ENCODE data around the gene PGK2.

PGK2 gene

DNA sequence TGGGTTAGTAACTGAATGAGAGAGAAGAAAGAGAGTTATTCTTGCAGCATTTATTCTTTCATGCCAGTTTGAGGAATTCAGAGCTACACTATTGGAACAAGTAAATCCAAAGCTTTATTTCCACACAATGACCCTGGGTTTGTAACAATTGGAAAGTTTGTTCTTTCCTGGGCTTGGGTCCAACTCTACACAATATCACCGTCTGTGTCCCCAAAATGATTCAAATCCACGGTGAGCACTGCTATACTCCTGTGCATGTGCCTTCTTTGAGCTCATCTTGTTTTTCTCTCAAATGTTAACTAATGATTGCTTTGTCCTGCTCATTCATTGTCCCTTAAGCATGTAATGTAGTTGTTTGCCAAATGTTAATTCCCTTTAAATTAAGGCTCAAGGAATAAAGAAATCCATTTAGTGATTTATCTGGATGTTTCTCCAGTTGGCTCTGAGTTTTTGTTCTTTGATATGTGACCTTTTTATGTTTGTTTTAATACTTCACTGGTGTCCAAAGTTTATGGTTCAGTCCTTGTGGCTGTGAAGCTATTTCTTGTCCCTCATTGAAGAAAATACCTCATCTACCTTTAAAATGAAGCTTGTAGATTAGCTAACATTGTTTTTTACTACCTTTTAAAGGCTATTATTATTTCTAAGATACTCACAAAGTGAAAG is 22.4 kb downstream of the PGK2 start:
- no peak for DNase-seq (ENCODE audit: low read depth, low spot score)
- in situ Hi-C loops (cut with HindIII; ENCODE audit: low sequenced_read_pairs): no loop called here

DNA sequence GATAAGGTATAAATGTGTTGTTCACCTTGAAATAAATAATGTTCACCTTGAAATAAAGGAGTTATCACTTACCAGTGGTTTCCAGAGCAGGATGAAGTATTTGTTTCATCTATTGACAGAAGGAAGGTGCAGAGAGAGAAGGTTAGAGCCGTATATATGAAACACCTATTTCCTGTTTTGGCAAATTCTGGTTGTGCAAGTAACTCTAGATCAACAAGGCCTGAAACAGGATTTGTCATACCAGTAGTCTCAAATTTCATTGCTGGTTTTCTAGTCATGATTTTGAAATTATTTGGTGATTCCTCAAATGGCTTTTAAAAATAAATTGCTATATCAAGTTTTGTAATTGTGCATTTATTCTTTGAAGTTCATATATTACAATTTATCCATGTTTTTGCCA is 42.8 kb downstream of the PGK2 start, which contains the start of gene CRISP3:
Gene CRISP3 (minus strand): TSS at position 130 of the 400 bp plus-strand sequence. CDS start 21 bp downstream, at position 109.
- no peak within 1 kb of the TSS for H3K4me3 ChIP-seq (ENCODE audit: low read depth, low read length)
- DNase-seq (ENCODE audit: low read depth, low spot score): no peak
- in situ Hi-C loops (cut with HindIII; ENCODE audit: low sequenced_read_pairs): no loop called here
- TF ChIP-seq, protein P1, sequence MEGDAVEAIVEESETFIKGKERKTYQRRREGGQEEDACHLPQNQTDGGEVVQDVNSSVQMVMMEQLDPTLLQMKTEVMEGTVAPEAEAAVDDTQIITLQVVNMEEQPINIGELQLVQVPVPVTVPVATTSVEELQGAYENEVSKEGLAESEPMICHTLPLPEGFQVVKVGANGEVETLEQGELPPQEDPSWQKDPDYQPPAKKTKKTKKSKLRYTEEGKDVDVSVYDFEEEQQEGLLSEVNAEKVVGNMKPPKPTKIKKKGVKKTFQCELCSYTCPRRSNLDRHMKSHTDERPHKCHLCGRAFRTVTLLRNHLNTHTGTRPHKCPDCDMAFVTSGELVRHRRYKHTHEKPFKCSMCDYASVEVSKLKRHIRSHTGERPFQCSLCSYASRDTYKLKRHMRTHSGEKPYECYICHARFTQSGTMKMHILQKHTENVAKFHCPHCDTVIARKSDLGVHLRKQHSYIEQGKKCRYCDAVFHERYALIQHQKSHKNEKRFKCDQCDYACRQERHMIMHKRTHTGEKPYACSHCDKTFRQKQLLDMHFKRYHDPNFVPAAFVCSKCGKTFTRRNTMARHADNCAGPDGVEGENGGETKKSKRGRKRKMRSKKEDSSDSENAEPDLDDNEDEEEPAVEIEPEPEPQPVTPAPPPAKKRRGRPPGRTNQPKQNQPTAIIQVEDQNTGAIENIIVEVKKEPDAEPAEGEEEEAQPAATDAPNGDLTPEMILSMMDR (IDR thresholded peaks at IDR 0.05; ENCODE audit: low read depth, low read length): no peak

More for the DNA sequence above, 22.4 kb downstream of the PGK2 start:
- TF ChIP-seq, protein P1 (IDR thresholded peaks at IDR 0.05; ENCODE audit: low read depth, low read length): no peak
- H3K4me3 ChIP-seq (ENCODE audit: low read depth, low read length): no peak overlapping the region

DNA sequence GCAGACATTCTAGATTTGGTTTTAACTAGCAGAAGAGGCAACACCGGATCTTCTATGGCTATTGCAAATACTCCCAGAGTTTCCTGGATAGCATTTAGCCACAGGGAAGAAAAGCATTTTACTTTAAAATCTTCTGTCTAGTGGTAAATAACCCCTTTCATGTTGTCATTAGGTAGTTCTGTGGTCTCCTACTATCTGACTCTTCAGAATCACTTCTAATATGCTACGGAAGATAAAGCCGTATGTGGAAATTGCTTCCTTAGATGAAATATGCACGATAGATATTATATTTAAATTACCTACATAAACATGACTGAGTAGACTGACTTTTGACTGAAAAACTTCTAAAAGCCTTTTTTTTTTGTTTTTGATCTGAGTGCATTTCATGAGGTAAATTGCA is 43.7 kb downstream of the PGK2 start:
- no peak for DNase-seq (ENCODE audit: low read depth, low spot score)
- in situ Hi-C loops (cut with HindIII; ENCODE audit: low sequenced_read_pairs): no loop called here
- H3K4me3 ChIP-seq (ENCODE audit: low read depth, low read length): no peak overlapping the region
- TF ChIP-seq, protein P1 (IDR thresholded peaks at IDR 0.05; ENCODE audit: low read depth, low read length): no peak

DNA sequence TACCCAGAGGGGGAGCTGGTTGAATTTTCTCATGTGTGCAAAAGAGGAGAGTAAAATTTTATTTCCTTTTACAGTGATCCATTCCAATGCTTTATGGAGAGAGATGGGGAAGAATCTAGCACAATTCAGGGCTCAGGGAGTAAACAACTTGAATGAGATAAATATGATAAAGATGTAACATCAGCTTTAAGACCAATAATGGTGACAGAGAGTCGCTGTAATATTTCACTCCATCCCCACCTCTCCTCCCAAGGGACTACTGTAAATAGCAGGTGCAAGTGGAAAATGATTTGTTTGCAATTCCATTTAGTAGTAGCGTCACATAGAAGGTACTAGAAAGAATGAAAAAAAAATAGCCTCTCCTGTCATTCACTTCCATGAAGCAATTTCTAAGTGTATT is 47.7 kb downstream of the PGK2 start:
- TF ChIP-seq, protein P1 (IDR thresholded peaks at IDR 0.05; ENCODE audit: low read depth, low read length): no peak
- in situ Hi-C loops (cut with HindIII; ENCODE audit: low sequenced_read_pairs): no loop called here

DNA sequence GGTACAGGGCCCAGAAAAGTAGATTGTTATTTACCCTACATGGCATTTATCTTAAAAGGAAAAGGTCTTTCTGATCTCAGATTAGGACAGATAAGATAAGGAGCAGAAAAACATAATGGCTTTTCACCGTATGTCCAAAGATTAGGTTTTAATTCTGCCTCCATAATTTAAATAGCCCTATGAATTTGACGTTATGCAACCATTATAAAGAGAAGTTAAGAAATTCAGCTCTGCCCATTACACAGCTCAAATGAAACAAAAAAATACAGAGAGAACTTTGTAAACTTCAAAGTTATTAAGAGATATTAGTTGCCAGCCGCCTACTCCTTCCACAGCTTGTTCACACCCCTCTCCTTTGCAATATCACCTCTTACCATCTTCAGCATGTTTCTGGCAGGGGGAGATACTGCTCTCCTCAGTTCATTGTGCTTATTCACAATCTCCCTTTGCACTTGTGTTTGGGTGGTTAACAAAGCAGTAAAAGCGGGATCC is 51.0 kb downstream of the PGK2 start:
- no peak overlapping the region for H3K4me3 ChIP-seq (ENCODE audit: low read depth, low read length)
- TF ChIP-seq, protein P1 (IDR thresholded peaks at IDR 0.05; ENCODE audit: low read depth, low read length): no peak
- no peak for DNase-seq (ENCODE audit: low read depth, low spot score)
- in situ Hi-C loops (cut with HindIII; ENCODE audit: low sequenced_read_pairs): no loop called here

More for the DNA sequence above, 47.7 kb downstream of the PGK2 start:
- DNase-seq (ENCODE audit: low read depth, low spot score): no peak
- H3K4me3 ChIP-seq (ENCODE audit: low read depth, low read length): no peak overlapping the region

All from astrocyte of the spinal cord (primary cell).